Mucosa of descending colon (tissue), 3 donors: ENCODE measurements around the gene PSMB7. TPM values are rescaled to one million over a fixed set of nuclear protein-coding genes. Genes with fewer than 3 reads are reported as not detected.

Source experiments
- ATAC-seq: fragments of 200-7000 bp; cut with Tn5 transposase; one replicate; pipeline ENCODE4 v1.9.1; 2020; ENCODE audit warnings: mild to moderate bottlenecking, moderate library complexity
- DNase-seq, 3 donors: peaks; one replicate each; pipeline ENCODE4 v3.0.0-alpha.2; 2020
- H3K36me3 ChIP-seq: fragments of 200-600 bp; one replicate; pipeline ENCODE4 v1.8.0; 2021; ENCODE audit warnings: low read depth, mild to moderate bottlenecking
- H3K4me1 ChIP-seq: fragments of 200-600 bp; one replicate; pipeline ENCODE4 v1.8.0; 2021; ENCODE audit warnings: low read depth, mild to moderate bottlenecking
- H3K4me3 ChIP-seq: fragments of 200-600 bp; one replicate; pipeline ENCODE4 v1.8.0; 2021; ENCODE audit warnings: mild to moderate bottlenecking
- H3K9me3 ChIP-seq: fragments of 200-600 bp; one replicate; pipeline ENCODE4 v1.8.0; 2021; ENCODE audit warnings: mild to moderate bottlenecking
- intact Hi-C, 2 donors: fragments of 100-400 bp; cut with DNase I in 1 of 2; cut with micrococcal nuclease in 1 of 2; formaldehyde crosslinking; loops; one replicate each; pipeline versions ENCODE4 v1.11.0 to v1.11.1; 2022; cut with DNase I, micrococcal nuclease
- total RNA-seq, 3 donors: library from RNA; stranded (reverse); fragmentation: NEBNext Ultra II Directional in 2 of 3; extraction: Animal tissue kit (Norgen Biotek cat#: 25700) in 2 of 3; gene quantifications; one replicate each; pipeline versions ENCODE4 v1.2.1 to v1.2.4, GENCODE V29; 2021 to 2023
- TF ChIP-seq, protein P1 (sequence below): fragments of 200-600 bp; IDR thresholded peaks from one replicate; pipeline ENCODE4 v1.8.0; 2022; ENCODE audit warnings: antibody characterized with exemption, mild to moderate bottlenecking
- donor health status: DM: no; HTN: no; CAD: no; lungs with moderate emphysema.
- donor health status: DM: no; HTN: no; CAD: no.
- donor health status: DM: no; HTN: yes; CAD: no.

PSMB7 gene
- total RNA-seq, 3 donors from 2014 or later, result 83.6 to 120 (median 92.3) TPM

DNA sequence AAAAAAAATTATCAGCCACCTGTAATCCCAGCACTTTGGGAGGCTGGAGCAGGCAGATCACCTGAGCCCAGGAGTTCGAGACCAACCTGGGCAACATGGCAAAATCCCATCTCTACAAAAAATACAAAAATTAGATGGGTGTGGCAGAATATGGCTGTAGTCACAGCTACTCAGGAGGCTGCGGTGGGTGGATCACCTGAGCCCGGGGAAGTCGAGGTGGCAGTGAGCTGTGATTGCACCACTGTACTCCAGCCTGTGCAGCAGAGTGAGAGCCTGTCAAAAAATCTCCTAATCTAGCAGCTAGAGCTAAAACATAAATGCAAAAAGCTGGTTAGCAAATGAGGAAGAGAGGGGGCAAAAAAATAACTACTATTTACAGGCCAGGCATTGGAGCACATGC lies 12.0 kb downstream of the PSMB7 start:
- Histone ChIP-seq H3K9me3 (no peaks in the 10 kb centered on the region), H3K4me3 (no peak overlapping the region), H3K36me3 (no peaks in the 10 kb centered on the region), H3K4me1 (no peaks in the 10 kb centered on the region)
- ATAC-seq (no peak), DNase-seq (no peak)
- TF ChIP-seq, protein P1, sequence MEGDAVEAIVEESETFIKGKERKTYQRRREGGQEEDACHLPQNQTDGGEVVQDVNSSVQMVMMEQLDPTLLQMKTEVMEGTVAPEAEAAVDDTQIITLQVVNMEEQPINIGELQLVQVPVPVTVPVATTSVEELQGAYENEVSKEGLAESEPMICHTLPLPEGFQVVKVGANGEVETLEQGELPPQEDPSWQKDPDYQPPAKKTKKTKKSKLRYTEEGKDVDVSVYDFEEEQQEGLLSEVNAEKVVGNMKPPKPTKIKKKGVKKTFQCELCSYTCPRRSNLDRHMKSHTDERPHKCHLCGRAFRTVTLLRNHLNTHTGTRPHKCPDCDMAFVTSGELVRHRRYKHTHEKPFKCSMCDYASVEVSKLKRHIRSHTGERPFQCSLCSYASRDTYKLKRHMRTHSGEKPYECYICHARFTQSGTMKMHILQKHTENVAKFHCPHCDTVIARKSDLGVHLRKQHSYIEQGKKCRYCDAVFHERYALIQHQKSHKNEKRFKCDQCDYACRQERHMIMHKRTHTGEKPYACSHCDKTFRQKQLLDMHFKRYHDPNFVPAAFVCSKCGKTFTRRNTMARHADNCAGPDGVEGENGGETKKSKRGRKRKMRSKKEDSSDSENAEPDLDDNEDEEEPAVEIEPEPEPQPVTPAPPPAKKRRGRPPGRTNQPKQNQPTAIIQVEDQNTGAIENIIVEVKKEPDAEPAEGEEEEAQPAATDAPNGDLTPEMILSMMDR, result no peak
- intact Hi-C loops, result no loop called here

DNA sequence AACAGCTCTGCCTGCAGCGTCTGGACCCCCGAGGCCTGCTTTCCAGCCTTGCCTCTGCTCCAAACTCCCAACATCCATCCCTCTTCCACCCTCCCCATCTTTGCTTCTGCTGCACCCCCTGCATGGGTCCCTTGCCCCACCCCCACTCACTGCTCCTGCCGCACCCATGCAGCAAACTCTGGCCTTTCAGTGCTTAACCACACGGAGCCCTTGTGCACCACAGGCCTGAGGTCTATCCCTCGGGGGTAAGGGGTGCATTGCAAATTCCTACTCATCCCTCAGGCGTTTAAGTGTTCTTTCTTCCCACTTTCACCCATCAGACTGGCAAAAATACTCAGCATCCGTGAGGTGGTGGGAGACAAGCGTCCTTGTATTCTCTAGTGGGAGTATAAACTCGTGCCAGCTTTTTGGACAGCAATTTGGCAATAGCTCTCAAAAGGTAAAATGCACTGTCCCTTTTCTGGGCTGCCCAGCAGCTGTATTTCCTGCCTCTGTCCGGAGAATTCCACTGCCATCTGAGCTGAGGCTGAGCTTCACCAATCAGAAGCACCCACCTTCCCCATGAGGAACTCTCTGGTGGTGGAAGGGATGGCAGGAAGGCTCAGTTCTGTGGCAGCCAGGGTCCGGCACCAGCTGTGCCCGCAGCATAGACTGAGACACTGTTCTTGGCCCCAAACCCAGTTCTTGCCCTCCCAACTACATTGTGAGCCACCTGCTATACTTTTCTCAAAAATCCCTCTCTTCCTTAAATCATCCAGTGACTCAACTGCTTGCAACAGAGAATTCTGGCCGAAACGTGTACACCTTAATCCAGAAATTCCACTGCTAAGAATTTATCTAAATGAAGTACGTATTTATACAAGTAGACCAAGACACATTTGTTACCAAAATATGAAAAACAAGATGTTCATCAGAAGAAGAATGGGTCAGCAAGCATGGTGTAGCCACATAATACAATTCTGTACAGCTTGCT lies 15.0 kb downstream of the PSMB7 start:
- Histone ChIP-seq H3K36me3 (no peaks in the 10 kb centered on the region), H3K9me3 (no peaks in the 10 kb centered on the region), H3K4me1 (no peaks in the 10 kb centered on the region), H3K4me3 (no peak overlapping the region)
- DNase-seq (no peak), ATAC-seq (no peak)
- TF ChIP-seq, protein P1, result no peak
- intact Hi-C loops, result no loop called here

DNA sequence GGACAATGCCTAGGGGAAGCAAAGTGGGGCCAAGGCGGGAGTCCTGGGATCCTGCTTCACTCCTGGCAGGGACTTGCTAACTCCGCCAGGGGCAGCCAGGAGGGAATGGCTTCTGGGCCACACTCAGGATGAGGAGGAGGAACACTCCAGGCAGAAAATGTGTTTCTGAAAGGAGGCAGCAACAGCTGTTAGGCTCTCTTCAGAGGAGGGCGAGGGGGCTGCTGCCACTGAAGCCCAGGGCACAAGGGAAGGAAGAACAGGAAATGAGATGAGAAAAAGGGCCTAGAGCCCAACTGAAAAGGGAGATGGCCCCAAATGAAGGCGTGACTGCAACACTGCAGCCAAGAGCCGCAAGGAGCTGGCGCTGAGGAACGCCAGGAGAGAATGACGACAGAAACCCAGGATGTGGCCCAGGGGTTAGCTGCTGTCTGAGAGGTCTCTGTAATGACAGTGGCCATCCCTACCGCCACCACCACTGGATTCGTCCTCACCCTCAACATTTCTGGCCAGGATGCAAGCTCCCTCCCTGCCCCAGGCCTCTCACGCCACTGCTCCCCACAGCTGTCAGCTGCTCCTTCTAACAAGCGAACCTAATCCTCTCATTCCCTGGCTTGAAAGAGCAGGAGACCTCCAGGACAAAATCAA lies 15.8 kb downstream of the PSMB7 start:
- TF ChIP-seq, protein P1, result no peak
- ATAC-seq (peak; percentile 44), DNase-seq (no peak)
- Histone ChIP-seq H3K36me3 (no peaks in the 10 kb centered on the region), H3K4me1 (no peaks in the 10 kb centered on the region), H3K4me3 (no peak overlapping the region), H3K9me3 (no peaks in the 10 kb centered on the region)
- intact Hi-C loops, result no loop called here

DNA sequence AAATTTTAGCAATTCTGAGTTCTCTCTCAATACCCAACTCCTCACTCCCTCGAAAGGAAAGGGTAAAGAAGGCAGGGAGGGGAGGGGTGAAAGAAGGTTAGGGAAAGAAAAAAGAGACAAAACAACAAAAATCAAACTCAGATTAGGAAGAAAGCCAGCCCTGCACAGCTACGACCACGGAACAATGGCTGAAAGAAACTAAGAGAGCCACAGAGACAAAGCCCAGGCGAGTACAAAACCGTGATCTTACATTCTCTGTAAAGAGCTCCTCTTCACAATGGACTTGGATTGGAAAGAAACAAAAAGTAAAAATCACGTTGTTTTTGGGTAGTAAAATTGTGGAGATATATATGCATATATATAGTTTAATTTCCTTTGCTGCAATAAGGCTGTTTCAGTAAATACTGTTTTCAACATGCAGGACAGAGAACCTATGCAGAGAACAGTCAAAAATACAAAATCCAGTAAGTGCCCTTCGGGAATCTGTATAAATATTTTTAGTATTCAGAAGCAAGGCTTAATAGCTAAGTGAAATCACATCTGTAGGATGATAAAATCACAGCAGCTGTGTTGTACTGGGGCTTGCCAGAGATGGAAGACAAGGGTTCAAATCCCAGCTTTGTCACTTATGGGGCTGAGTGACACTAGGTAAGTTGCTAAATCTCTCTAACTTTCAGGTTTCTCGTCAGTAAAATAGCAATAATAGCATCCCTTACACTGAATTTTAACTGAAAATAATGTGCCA lies 16.9 kb downstream of the PSMB7 start:
- Histone ChIP-seq H3K9me3 (no peaks in the 10 kb centered on the region), H3K36me3 (no peaks in the 10 kb centered on the region), H3K4me1 (no peaks in the 10 kb centered on the region), H3K4me3 (no peak overlapping the region)
- ATAC-seq, result no peak
- no peak for DNase-seq
- TF ChIP-seq, protein P1, result no peak
- intact Hi-C loops, result no loop called here

DNA sequence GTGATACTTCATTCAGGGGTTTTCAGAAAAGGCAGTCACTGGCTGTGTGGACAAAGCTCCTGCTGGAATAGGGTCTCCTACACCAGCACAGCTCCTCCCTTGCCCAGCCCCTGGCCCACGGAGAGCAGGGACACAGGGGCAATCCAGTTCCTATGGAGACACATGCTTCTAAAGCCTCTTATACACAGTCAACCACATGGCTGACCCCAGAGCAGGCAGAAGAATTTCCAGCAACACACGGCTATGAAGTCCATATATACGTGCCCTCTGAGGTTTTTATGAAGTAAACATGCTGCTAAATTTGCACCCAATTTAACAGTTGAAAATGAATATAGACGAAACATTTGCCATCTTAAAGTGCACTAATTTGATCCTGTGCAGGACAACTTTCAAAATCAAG lies 19.4 kb downstream of the PSMB7 start:
- no peaks in the 10 kb centered on the region for H3K36me3 ChIP-seq
- intact Hi-C loops, result no loop called here

More for the DNA sequence above, 19.4 kb downstream of the PSMB7 start:
- ATAC-seq (no peak), DNase-seq (no peak)
- Histone ChIP-seq H3K4me1 (peaks cover 12% of the 10 kb centered on the region), H3K9me3 (no peaks in the 10 kb centered on the region), H3K4me3 (no peak overlapping the region)
- TF ChIP-seq, protein P1, result no peak
